Measurements from ENCODE around the gene OR9A2.

OR9A2 gene

GRCh38 chr7:143027032-143027431 is at the start of gene OR9A2:
Gene OR9A2 (minus strand): TSS chr7:143027132. CDS start chr7:143027132, 0 bp downstream.
- Histone ChIP-seq H3K79me2 (ENCODE audit: low read length) (no peaks in the 10 kb centered on the region), H3K4me2 (ENCODE audit: low read depth, low read length) (no peak within 1 kb of the TSS), H3K9me3 (replicated peaks; ENCODE audit: insufficient read depth, low read length) (no peaks in the 10 kb centered on the region), H3K9me2 (replicated peaks; ENCODE audit: insufficient read depth, low read length) (0 out of 2 replicates have a peak, but pooled peaks cover 4% of the 10 kb centered on the region), H3K9ac (ENCODE audit: low read length) (no peak within 1 kb of the TSS), H3K4me1 (ENCODE audit: low read length) (no peaks in the 10 kb centered on the region), H3K27ac (ENCODE audit: low read length) (no peak within 1 kb of the TSS), H3K4me3 (ENCODE audit: low read length) (no peak within 1 kb of the TSS), H3K36me3 (replicated peaks; ENCODE audit: insufficient read depth, low read length) (no peaks in the 10 kb centered on the region), H2AFZ (ENCODE audit: low read length) (no peak within 1 kb of the TSS), H4K20me1 (ENCODE audit: insufficient read depth, low read length) (no peaks in the 10 kb centered on the region), H3F3A (ENCODE audit: insufficient read depth, low read length) (no peaks in the 10 kb centered on the region), H3K27me3 (replicated peaks; ENCODE audit: insufficient read depth, low read length) (no peaks in the 10 kb centered on the region)
- DNase-seq = no peak
- TF ChIP-seq EZH2 (optimal IDR thresholded peaks at IDR 0.05; ENCODE audit: low read depth, low read length) = no peak
- no peak for TF ChIP-seq EZH2phosphoT487 (IDR thresholded peaks at IDR 0.05; ENCODE audit: low read length)
- TF ChIP-seq, protein P1, sequence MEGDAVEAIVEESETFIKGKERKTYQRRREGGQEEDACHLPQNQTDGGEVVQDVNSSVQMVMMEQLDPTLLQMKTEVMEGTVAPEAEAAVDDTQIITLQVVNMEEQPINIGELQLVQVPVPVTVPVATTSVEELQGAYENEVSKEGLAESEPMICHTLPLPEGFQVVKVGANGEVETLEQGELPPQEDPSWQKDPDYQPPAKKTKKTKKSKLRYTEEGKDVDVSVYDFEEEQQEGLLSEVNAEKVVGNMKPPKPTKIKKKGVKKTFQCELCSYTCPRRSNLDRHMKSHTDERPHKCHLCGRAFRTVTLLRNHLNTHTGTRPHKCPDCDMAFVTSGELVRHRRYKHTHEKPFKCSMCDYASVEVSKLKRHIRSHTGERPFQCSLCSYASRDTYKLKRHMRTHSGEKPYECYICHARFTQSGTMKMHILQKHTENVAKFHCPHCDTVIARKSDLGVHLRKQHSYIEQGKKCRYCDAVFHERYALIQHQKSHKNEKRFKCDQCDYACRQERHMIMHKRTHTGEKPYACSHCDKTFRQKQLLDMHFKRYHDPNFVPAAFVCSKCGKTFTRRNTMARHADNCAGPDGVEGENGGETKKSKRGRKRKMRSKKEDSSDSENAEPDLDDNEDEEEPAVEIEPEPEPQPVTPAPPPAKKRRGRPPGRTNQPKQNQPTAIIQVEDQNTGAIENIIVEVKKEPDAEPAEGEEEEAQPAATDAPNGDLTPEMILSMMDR (IDR thresholded peaks at IDR 0.05; ENCODE audit: low read length) = no peak

DNA sequence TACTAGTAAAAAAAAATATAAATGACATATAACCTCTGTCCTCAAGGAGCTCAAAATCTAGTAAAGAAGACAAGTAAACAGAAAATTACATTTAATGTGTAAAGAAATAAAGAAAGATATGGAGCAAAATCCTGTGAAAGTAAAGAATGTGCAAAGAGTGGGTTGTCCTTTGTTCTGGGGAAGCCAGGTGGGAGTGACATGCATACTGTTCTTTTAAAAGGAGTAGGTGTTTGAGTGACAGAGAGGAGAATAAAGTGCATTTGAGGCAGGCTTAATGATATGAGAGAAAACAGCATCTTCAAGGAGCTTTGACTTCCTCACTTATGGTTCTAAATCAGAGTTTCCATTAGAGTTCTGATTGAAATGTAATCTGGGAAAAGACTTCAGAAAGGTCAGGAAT is 47.2 kb upstream of the OR9A2 start:
- DNase-seq = no peak
- Histone ChIP-seq H3K36me3 (replicated peaks; ENCODE audit: insufficient read depth, low read length) (no peaks in the 10 kb centered on the region), H3K9ac (ENCODE audit: low read length) (no peak overlapping the region), H2AFZ (ENCODE audit: low read length) (no peak overlapping the region), H3K79me2 (ENCODE audit: low read length) (no peaks in the 10 kb centered on the region), H3F3A (ENCODE audit: insufficient read depth, low read length) (no peaks in the 10 kb centered on the region), H3K9me2 (replicated peaks; ENCODE audit: insufficient read depth, low read length) (no peaks in the 10 kb centered on the region), H4K20me1 (ENCODE audit: insufficient read depth, low read length) (no peaks in the 10 kb centered on the region), H3K27me3 (replicated peaks; ENCODE audit: insufficient read depth, low read length) (no peaks in the 10 kb centered on the region), H3K4me2 (ENCODE audit: low read depth, low read length) (no peak overlapping the region), H3K4me3 (ENCODE audit: low read length) (no peak overlapping the region), H3K9me3 (replicated peaks; ENCODE audit: insufficient read depth, low read length) (no peaks in the 10 kb centered on the region), H3K4me1 (ENCODE audit: low read length) (no peaks in the 10 kb centered on the region), H3K27ac (ENCODE audit: low read length) (no peak overlapping the region)
- TF ChIP-seq, protein P1 (IDR thresholded peaks at IDR 0.05; ENCODE audit: low read length) = no peak
- TF ChIP-seq EZH2phosphoT487 (IDR thresholded peaks at IDR 0.05; ENCODE audit: low read length) (no peak), EZH2 (optimal IDR thresholded peaks at IDR 0.05; ENCODE audit: low read depth, low read length) (no peak)

- Histone ChIP-seq H4K20me1 (ENCODE audit: insufficient read depth, low read length) (no peaks in the 10 kb centered on the region), H3F3A (ENCODE audit: insufficient read depth, low read length) (no peaks in the 10 kb centered on the region), H3K9me3 (replicated peaks; ENCODE audit: insufficient read depth, low read length) (no peaks in the 10 kb centered on the region), H3K4me3 (ENCODE audit: low read length) (no peak overlapping the region), H2AFZ (ENCODE audit: low read length) (no peak overlapping the region), H3K4me2 (ENCODE audit: low read depth, low read length) (no peak overlapping the region), H3K4me1 (ENCODE audit: low read length) (no peaks in the 10 kb centered on the region), H3K27ac (ENCODE audit: low read length) (no peak overlapping the region), H3K27me3 (replicated peaks; ENCODE audit: insufficient read depth, low read length) (no peaks in the 10 kb centered on the region), H3K9ac (ENCODE audit: low read length) (no peak overlapping the region), H3K36me3 (replicated peaks; ENCODE audit: insufficient read depth, low read length) (no peaks in the 10 kb centered on the region), H3K79me2 (ENCODE audit: low read length) (no peaks in the 10 kb centered on the region), H3K9me2 (replicated peaks; ENCODE audit: insufficient read depth, low read length) (no peaks in the 10 kb centered on the region)
- TF ChIP-seq EZH2phosphoT487 (IDR thresholded peaks at IDR 0.05; ENCODE audit: low read length) = no peak
- no peak for DNase-seq
Measured at GRCh38 chr7:143073556-143073955, 46.6 kb upstream of the OR9A2 start.

DNA sequence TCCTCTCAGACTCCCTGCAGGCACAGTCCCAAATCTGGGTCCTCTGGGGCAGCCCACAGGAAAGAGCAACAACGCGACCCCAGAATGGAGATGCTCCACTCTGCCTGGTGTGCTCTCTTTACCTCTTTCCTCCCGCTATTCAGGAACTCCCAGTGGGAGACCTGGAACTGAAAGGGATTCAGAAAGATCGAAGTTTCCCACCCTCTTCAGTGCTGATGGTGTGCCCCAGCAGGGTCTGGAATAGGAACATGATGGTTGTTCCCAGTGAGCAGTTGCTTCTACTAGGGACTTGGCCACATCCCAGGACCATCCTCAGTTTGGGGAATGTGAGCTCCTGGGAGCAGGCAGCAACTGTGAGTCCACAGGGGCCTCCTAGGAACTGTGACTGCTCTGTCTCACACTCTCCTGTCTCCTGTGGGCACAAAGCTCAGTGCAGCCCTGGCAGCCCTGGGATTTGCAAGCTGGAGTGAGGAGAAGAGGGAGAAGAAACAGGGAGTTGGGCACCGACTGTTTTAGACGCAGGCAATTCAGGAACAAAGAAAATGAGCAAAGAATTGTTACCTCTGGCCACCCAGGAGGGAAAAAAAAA is 43.1 kb upstream of the OR9A2 start:
- Histone ChIP-seq H3K9me2 (replicated peaks; ENCODE audit: insufficient read depth, low read length) (no peaks in the 10 kb centered on the region), H3K9ac (ENCODE audit: low read length) (no peak overlapping the region), H3K79me2 (ENCODE audit: low read length) (no peaks in the 10 kb centered on the region), H3K4me1 (ENCODE audit: low read length) (no peaks in the 10 kb centered on the region), H3K9me3 (replicated peaks; ENCODE audit: insufficient read depth, low read length) (no peaks in the 10 kb centered on the region), H3K4me3 (ENCODE audit: low read length) (no peak overlapping the region), H3K4me2 (ENCODE audit: low read depth, low read length) (no peak overlapping the region), H3F3A (ENCODE audit: insufficient read depth, low read length) (no peaks in the 10 kb centered on the region), H4K20me1 (ENCODE audit: insufficient read depth, low read length) (no peaks in the 10 kb centered on the region), H3K27ac (ENCODE audit: low read length) (no peak overlapping the region), H2AFZ (ENCODE audit: low read length) (no peak overlapping the region), H3K36me3 (replicated peaks; ENCODE audit: insufficient read depth, low read length) (no peaks in the 10 kb centered on the region), H3K27me3 (replicated peaks; ENCODE audit: insufficient read depth, low read length) (no peaks in the 10 kb centered on the region)
- no peak for DNase-seq
- TF ChIP-seq EZH2phosphoT487 (IDR thresholded peaks at IDR 0.05; ENCODE audit: low read length) (no peak), EZH2 (optimal IDR thresholded peaks at IDR 0.05; ENCODE audit: low read depth, low read length) (no peak)
- TF ChIP-seq, protein P1 (IDR thresholded peaks at IDR 0.05; ENCODE audit: low read length) = no peak
